ENCODE measurements around the gene KPTN.
A peak's percentile ranks its signal among the peaks of the same experiment; 100 is the strongest.
"Not testable (repeated sequence)": the region's sequence is repeated elsewhere in the genome, so short reads cannot be mapped to it uniquely, and the experiment has no call there.

The KPTN gene

GRCh38 chr19:47486900-47487299, 2.9 kb upstream of the KPTN start:
- H3K4me3 ChIP-seq (ENCODE audit: control insufficient read depth, low read depth, low read length), result no peak overlapping the region
- no peak for TF ChIP-seq CTCF (IDR thresholded peaks at IDR 0.05; ENCODE audit: control insufficient read depth, insufficient read depth, low read depth, low read length, missing control alignments)
- DNase-seq (ENCODE audit: low read depth), result no peak

DNA sequence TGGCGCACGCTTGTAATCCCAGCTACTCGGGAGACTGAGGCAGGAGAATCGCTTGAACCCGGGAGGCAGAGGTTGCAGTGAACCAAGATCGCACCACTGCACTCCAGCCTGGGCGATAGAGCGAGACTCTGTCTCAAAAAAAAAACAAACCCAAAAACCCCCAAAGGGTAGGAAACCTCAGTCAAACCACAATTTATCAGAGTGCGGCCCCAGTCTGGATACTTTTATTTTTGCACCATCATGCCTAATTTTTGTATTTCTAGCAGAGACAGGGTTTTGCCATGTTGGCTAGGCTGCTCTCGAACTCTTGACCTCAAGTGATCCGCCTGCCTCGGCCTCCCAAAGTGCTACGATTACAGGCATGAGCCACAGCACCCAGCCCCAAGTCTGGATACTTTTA, 2.2 kb upstream of the KPTN start:
- H3K4me3 ChIP-seq (ENCODE audit: control insufficient read depth, low read depth, low read length); DNase-seq (ENCODE audit: low read depth): not testable (repeated sequence)

DNA sequence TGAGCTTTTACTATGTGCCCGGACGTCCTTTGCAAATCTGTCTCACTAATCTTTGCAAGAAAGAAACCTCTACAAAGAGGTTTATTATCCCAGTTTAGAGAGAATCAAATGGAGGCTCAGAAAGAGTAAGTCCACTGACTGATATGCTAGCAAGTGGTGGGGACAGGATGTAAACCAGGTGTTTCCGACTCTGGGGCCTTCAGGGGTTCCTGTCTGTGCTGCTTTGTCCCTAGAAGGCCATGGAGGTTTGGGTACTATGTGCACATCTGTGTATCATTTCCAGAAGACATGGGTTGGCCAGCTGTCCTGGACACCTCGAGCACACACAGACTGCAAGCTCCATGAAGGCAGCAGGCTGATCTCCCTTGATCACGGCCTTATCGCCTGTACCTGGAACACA, 1.2 kb upstream of the KPTN start:
- H3K4me3 ChIP-seq (ENCODE audit: control insufficient read depth, low read depth, low read length), result no peak overlapping the region
- no peak for DNase-seq (ENCODE audit: low read depth)
- TF ChIP-seq CTCF (IDR thresholded peaks at IDR 0.05; ENCODE audit: control insufficient read depth, insufficient read depth, low read depth, low read length, missing control alignments), result no peak

DNA sequence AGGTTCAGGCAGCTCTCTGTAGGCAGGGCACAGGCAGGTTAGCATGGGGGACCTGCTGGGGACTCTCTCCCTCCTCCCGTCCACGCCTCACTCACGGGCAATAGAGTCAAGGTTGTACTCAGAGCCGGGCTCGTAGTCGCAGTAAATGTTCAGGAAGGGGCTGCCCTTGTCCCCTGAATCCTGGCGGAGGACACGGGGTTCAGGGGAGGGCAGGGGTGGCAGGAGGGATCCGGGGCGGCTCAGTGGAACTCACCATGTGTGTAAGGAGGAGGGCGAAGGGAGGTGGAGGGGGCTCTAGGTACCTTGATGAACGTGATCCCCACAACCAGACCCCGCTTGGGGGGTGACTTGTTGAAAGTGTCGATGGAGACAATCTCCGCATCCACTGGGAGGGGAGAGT, 819 bp downstream of the KPTN start:
- no peak for TF ChIP-seq CTCF (IDR thresholded peaks at IDR 0.05; ENCODE audit: control insufficient read depth, insufficient read depth, low read depth, low read length, missing control alignments)
- H3K4me3 ChIP-seq (ENCODE audit: control insufficient read depth, low read depth, low read length), result peak overlapping the region; percentile 56
- no peak for DNase-seq (ENCODE audit: low read depth)

DNA sequence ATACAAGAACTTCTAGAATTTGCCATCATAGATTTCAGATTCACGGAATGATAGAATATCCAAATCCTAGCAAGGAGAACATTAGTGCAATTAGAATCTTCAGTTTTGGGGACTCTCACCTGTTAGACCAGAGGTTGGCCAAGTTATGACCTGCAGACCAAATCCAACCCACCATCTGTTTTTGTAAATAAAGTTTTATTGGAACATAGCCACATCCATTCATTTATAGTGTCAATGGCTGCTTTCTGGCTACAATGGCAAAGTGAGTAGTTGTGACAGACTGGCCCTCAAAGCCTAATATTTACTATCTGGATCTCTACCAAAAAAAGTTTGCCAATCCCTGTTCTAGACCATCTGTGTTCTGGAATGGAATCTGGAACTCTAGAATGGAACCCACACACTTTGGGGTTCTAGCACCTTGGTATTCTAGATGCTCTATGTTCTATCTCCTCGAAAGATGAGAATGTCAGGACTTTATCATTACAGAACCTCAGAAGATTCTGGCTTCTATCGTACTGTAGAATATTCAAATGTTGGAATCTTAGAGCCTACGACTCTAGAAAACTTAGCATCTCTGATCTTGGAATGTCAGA, 2.5 kb downstream of the KPTN start:
- H3K4me3 ChIP-seq (ENCODE audit: control insufficient read depth, low read depth, low read length), result no peak overlapping the region
- DNase-seq (ENCODE audit: low read depth), result no peak
- TF ChIP-seq CTCF (IDR thresholded peaks at IDR 0.05; ENCODE audit: control insufficient read depth, insufficient read depth, low read depth, low read length, missing control alignments), result no peak

DNA sequence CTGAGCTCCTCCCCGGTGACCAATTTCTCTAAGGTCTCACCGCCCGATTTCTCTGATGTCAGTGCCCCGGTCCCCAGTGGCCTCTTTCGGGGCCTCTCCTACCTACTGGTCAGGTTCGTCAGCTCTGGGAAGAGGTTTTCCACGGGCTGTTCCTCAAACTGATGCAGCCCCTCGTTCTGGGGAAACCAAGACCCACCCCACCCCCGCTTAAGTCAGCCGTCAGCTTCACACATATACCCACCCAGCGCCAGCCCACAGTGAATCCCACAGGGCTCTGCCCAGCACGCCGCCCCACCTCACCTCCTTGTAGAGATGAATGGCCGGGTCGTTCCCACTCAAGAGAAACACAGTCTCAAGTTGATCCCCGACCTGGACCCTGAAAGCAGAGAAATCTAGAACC, 3.4 kb downstream of the KPTN start:
- DNase-seq (ENCODE audit: low read depth), result no peak
- H3K4me3 ChIP-seq (ENCODE audit: control insufficient read depth, low read depth, low read length), result no peak overlapping the region
- TF ChIP-seq CTCF (IDR thresholded peaks at IDR 0.05; ENCODE audit: control insufficient read depth, insufficient read depth, low read depth, low read length, missing control alignments), result no peak

DNA sequence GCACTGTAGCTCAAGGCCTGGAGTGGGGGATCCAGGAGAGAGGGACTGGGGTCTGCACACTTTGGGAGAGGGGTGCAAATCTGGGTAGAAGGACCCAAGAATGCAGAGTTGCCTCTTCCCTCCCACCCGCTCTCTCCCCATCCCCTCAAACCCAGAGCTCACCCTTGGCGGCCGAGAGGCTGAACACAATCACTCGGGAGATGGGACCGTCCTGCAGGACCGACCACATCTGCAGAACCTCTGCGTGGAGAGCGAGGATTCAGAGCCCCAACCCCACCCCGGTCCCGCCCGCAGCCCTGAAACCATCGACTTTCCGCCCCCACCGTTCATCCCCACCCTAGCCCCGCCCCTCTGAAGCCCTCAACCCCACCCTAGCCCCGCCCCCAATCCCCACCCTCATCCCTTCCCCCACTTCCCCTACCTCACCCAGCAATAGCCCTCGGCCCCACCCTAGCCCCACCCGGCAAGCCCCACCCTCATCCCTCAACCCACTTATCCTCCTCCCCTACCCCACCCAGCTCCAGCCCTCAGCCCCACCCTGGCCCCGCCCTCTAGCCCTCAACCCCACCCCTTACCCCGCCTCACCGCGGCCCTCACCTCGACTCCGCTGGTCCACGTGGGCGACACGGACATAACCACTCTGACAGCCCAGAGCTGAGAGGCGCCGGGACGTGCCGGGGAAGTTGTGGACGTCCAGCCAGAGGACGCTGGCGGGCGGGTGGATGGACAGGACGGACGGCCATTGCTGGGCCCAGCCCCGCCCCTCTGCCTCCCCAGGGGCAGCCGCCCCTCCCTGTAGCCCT, 4.1 kb downstream of the KPTN start:
- DNase-seq (ENCODE audit: low read depth), result no peak
- TF ChIP-seq CTCF (IDR thresholded peaks at IDR 0.05; ENCODE audit: control insufficient read depth, insufficient read depth, low read depth, low read length, missing control alignments), result no peak
- peak overlapping the region; percentile 17; the same call in 1 of the 2 replicates for H3K4me3 ChIP-seq (ENCODE audit: control insufficient read depth, low read depth, low read length)

Measured in AG09309 (cell line).